Middle frontal gyrus (tissue), 1 donor: ENCODE results near the gene SUMO3.

ENCODE experiments used
- DNase-seq: peaks from one replicate; pipeline ENCODE4 v3.0.0-alpha.2; 2015; ENCODE audit warnings: low spot score; ENCODE audit errors: extremely low spot score

Gene SUMO3

DNA sequence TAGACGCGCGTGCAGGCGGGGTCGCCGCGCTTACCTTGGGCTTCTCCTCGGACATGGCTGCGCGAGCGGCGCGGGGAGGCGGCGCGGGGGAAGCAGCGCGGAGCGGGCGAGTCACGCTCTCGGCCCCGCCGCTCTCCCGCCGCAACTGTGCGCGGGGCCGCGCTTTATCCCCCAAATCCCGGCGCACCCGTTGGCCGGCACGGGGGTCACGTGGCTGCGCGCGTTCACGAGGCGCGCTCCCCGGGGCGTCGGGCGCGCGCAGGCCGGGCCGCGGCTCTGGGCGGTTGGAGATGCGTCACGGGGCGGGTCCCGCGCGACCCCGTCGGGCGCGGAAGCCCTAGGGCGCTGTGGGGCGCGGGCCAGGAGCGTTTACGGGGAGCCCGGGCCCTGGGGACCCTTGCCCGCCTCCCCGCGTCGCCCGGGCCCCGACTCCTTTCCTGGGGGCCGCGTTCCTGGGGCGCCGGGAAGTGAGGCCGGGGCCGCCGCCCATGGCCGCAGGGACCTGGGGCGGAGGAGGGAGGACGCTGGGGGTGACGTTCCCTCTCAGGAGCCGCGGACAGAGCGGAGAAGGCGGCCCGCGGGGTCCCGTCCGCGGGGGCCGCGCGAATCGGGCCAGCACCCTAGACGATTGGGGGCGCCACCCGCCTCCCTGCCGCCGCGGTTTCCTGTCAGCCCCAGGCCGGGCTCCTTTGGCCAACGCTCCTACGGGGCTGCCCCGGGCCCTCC lies at the start of gene SUMO3:
TSS of gene SUMO3 (minus strand) at position 149 of the 726 bp plus-strand sequence. CDS start at position 55, 94 bp downstream.
- DNase-seq = peak; percentile 65

DNA sequence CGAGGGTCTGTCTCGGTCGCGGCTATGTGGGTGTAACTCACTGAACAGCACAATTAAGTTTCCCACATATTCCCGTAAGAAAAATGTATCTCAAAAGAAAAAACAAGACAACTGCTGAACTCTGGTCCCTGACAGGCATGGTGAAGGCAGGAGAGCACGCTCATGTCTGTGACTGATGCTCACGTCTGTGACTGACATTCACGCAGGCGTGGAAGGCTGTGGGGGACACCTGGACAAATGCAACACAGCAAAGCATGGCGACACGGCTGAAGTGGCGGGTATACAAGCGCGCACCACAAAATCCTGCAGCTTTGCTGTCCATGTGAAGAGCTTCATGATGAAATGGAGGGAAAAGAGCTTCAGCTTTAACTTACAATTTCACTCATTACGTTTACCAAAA lies 49.6 kb upstream of the SUMO3 start:
- no peak for DNase-seq

GRCh38 chr21:44866780-44867179 lies 48.9 kb upstream of the SUMO3 start:
- DNase-seq = no peak

DNA sequence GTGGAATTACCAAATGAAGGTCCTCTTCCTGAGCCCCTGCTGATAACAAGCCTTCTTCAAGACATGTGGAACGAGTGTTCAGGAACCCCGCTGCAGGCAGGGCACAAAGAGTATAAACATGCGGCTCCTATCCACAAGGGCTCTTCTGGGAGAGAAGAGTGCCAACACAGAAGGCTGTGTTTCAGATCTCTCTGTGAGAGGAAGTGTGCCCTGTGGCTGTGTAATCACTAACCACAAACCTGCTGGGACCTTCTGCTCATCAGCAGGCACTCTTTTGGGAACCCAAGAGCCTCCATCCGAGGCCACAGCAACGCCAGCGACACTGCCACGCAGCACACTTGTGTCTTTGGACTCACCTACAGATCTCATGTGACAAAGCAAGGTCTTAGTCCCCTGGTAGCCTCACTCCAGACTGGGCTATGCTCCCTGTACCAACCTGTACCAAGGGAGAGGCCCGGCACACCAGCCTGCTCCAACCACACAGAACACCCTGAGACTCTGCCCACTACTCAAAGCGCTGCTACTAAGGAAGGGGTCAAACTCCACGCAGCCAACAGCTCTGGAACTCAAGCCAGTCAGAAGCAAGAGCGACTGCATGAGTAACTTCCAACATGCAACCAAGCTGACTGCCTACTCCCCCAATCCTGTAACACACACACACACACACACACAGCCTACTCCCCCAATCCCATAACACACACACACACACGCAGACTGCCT lies 47.9 kb upstream of the SUMO3 start:
- no peak for DNase-seq

- no peak for DNase-seq
Measured at GRCh38 chr21:44862869-44863685, 45.2 kb upstream of the SUMO3 start.

DNA sequence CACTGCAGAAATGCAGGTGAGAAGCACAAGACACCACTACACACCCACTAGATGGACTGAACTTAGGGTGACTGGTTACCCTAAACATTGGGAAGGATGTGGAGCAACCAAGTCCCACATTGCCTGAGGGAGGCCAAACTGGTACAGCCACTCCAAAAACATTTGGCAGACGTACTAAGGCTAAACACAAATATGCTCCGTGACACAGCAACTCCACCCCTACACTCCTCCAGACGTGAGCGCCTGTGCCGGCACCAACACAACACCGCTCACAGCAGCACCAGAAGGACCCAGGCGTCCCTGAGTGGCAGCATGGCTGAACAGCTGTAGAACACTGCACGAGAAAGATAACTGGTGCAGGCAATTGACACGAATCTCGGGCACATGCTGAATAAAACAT lies 40.9 kb upstream of the SUMO3 start:
- DNase-seq = no peak

DNA sequence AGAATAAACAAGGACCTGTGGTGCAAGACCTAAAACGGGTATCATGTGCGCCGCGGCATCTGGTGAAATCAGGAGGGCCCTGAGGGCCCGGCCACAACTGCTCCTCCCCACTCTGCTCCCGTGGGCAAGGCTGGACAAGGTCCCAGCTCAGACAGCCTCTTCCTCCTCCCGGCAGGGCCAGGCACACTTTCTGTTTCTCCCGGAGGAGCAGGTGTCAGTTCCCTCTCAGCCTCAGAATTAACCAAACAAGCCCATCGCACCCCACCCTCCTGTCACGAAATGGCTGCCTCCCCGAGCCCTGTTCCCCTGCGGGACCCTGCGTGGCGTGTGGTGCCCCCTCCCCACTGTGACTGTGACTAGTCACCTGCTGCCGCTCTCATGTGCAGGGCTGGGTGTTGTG lies 40.4 kb upstream of the SUMO3 start:
- DNase-seq = no peak

DNA sequence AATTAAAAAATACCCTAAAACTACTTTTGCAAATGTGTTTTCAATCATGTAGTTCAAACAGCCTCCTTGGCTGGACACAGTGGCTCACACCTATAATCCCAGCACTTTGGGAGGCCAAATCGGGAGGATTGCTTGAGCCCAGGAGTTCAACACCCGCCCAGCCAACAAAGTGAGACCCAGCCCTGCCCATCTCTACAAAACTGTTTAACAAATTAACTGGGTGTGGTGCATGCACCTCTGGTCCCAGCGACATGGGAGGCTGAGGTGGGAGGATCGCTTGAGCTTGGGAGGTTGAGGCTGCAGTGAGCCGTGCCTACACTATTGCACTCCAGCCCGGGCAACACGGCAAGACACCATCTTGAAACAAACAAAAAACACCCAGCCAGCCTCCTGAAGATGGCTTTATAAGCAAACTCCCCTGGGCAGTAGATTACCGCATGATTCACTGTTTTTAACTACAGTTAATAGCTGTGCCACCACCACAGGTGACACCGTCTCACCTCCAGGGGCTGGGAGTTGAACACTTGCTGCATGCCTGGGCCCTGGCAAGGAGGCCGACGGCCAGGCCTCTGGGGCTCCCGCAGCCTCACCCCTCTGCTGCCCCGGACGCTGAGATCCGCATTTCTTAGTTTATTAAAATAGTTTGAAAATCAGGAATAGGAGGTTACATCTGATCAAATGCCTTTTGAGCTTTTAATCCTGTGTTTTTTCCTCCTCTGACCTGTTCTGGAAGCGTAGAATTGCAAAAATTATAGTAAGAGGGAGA lies 39.4 kb upstream of the SUMO3 start:
- DNase-seq = no peak

DNA sequence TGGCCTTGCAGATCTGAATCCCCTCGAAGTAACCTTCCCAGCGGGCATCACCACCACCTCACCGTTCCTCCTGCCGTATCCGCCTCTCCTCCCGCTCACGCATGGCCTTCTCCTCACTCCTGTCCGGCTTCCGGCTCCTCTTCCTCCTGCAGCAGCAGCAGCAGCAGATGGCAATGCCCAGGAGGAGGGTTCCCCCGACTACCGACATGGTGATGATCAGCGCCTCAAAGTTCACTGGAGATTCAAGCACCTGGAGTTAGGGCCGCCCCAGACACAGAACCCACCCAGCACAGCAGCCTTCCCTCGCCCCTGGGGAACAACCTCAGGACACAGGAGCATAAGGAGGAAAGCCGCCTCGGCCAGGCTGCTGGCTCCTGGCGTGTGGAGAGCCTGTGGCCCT lies 38.3 kb upstream of the SUMO3 start:
- no peak for DNase-seq

- no peak for DNase-seq
Measured at GRCh38 chr21:44855572-44855971, 37.7 kb upstream of the SUMO3 start.

DNA sequence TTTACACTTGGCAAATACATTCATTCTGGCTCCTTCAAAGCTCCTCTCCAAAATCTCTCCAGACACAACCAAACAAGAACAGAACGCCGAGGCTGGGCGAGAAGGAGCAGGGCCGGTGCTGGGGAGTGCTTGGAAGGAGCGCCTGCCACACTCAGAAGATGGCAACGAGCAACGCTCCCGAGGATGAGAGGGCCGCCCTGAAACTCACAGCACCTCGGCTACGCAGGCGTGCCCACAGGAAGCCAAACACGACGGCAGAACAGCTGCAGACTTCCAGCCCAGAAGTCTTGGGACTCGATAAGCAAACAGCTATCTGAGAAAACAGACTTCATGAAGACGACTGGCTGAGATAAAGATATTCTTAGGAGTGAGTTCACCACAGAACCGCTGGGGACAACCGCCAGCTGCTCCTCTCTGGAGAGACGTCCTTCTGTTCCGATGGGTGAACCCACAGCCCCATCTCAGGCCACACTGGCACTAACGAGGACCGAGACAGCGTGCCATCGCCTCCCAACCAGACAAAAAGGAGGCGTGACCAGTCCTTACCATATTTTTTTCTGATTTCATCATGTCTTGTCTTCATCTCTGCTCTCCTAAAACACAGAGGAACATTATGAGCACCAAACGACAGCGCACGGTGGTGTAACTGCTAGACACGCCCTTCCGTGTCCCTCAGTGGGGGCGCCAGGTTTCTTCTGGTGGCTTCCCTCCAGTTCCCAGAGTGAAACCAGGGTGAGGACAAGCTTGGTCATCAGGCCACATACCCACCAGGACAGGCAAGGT lies 37.0 kb upstream of the SUMO3 start:
- no peak for DNase-seq

- no peak for DNase-seq
Measured at GRCh38 chr21:44854391-44854663, 36.5 kb upstream of the SUMO3 start.

- no peak for DNase-seq
Measured at GRCh38 chr21:44853601-44854390, 35.9 kb upstream of the SUMO3 start.

GRCh38 chr21:44850905-44851657 lies 33.2 kb upstream of the SUMO3 start:
- DNase-seq = no peak

- DNase-seq = no peak
Measured at GRCh38 chr21:44850208-44850800, 32.4 kb upstream of the SUMO3 start.

DNA sequence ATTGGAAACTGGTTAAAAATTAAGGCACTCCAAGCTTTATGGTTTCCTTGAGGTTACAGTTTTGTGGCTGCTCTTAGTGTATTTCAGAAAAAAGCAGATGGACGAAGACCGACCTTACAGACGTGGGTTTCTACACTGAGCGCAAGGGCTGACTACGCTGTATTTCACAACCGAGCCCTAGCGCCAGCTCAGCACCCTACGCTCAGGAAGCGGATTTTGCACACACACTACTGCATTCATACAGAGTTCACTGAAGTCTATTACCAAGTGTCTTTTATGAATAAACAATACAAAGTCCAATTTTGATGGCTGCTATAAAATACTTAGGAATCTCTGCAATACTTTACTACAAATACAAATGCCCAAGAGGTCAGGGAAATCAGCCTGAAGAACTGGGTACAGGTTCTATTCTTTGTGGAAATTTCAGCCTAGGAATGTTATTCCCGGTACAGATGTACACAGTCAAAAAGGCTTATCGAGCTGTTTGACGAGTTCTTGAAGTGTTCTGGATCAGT lies 31.8 kb upstream of the SUMO3 start:
- DNase-seq = no peak

- no peak for DNase-seq
Measured at GRCh38 chr21:44848821-44849521, 31.1 kb upstream of the SUMO3 start.
